GM19328 (cell line): ENCODE results near the gene CD2AP.

ENCODE experiments used
- ATAC-seq: cut with Tn5 transposase; IDR thresholded peaks from one replicate; pipeline ENCODE4 v1.9.1; 2021; ENCODE audit warnings: mild to moderate bottlenecking, moderate library complexity; ENCODE audit not compliant: unreplicated experiment

The CD2AP gene

GRCh38 chr6:47495207-47495606, 17.6 kb downstream of the CD2AP start:
- ATAC-seq = no peak

DNA sequence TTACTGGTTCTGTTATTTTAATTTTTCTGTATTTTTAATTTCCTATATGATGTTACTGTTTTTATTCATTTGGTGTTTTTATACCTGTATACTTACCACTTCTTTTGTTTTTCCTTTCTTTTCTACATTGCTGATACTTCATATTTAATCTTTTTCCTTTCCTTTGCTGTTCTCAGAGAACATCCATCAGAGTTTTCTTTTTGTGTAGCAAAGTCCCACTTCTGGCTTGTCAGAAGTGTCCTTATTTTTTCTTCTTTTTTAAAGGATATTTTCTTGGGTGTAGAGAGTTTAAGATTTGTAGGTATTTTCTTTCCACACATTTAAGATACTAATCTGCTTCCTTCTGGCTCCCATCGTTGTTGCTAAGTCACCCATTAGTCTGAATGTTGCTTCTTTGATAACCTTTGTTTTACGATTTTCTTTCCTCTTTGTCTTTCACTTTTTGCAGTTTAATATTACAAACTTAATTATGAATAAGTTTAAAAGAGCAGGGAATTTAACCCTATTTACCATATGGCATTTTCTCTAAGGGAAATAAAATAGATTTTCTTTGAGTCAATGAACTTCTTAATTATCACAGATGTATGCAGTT, 18.5 kb downstream of the CD2AP start:
- no peak for ATAC-seq

DNA sequence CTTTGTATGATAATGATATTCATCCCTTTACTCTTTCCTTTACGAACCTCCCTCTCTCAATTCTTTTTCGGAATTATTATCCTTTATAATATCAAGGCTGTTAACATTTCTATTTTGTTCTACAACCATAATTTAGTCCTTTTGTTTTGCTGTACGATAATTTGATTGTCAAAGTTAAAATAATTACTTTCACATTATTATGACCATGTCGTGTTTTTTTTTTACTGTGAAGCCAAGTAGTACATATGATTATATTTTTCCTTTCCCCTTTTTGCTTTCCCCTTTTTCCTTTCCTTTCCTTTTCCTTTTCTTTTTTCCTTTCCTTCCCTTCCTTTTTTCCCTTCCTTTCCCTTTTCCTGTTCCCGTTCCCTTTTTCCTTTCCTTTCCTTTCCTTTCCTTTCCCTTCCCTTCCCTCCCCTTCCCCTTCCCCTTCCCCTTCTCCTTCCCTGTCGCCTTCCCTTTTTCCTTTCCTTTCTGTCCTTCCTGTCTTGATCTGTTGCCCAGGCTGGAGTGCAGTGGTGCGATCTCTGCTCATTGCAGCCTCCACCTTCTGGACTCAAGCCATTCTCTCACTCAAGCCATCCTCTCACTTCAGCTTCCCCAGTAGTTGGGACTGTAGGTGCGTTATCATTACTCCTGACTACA, 19.5 kb downstream of the CD2AP start:
- no peak for ATAC-seq

DNA sequence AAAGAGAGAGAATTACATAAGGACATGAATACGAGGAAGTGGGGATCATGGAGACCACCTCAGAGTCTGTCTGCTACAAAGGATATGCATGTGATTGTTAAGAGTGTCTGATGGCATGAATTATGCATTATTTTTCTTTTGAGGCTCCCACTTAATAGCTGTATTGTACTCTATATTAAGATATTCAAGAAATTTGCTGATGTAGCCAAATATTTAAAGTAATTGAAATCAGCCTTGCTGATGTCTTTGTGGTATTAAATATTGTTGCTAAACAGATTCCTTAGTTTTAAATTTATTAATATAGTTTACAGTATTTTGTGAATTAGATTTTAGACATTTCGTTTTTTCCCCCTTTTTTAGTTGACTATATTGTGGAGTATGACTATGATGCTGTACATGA, 25.3 kb downstream of the CD2AP start:
- ATAC-seq = no peak

DNA sequence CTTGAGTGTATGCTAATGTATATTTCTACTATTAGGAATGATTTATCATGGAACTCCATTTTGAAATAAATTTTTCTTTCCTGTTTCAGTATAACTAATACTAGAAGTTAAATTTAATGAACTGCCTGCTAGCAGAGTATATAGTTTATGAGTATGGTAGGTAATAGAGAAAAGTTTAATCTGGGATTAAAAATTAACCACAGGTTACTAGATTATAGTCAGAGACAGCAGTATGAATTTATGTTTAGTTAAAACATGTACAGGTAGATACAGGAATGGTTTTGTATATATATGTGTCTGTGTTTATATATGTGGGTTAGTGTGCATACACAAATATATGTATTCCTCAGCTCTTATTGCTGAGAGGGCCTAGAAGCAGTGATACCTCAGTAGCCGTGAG, 32.3 kb downstream of the CD2AP start:
- ATAC-seq = no peak

- no peak for ATAC-seq
Observed at GRCh38 chr6:47512872-47513271, 35.3 kb downstream of the CD2AP start.

DNA sequence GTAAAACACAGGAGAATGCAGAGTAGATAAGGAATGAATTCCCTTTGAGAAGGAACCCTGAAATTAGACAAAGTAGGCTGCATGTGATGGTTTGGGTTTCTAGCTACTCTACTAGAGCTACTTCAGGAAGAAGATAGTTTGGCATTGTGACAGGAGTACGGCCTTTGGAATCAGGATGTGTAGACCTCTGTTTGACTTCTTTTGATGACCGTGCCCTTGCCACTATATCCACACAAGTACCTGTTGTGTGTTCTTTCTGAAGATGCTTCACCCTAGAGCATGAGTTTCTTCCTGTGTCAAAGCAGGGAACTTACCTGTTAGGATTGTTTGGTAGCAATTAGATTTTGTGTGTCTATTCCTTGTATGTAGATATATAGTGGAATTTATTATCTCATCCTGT, 41.7 kb downstream of the CD2AP start:
- ATAC-seq = no peak

- no peak for ATAC-seq
Observed at GRCh38 chr6:47520282-47520681, 42.7 kb downstream of the CD2AP start.

DNA sequence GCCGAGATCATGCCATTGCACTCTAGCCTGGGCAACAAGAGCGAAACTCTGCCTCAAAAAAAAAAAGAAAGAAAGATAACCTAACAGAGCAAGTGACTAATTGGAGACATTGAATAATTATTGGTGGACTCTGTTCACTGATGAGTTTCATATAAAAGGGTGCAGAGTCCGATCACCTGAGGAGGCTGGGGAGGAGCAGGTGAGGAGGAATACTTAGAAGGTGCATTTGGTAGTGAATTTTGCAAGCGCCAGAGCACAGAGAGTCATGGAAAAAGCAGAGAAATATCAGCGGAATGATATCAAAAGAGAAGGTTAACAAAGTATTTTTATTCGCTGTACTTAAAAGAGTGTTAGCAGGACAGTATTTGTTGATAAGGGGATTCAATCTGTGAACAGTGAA, 44.4 kb downstream of the CD2AP start:
- ATAC-seq = no peak

- no peak for ATAC-seq
Observed at GRCh38 chr6:47524136-47524845, 46.7 kb downstream of the CD2AP start.

DNA sequence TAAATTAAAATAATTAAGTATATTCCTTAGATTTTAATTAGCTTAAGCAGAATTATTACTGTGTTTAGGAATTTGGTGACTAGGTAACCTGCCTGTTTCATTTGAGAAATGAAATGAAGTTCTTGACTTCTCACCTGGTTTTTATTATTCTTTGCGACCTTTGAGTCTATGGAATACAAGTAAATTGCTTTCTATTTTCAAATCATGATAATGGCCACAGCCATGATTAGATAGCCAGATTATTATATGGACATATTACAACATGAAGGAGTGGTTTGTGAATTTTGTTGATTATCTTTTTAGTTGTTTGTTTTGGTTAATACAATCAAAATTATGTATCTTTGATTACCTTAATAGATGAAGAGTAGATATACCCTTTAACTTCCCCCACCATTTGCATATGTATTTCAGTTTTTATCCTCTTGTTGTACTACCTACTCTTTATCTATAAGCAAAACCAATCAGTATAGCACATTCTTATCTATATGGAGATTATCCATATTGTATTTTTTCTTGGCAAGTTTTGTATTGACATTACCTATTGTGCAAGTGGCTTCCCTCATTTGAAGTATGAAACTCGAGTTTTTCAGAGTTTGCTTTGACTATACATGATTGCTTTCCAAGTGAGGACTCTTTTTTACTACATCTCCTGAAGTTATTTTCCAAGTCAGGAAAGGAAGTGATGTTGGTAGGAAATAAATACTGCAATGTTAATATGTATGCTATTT, 47.9 kb downstream of the CD2AP start:
- ATAC-seq = no peak

- ATAC-seq = no peak
Observed at GRCh38 chr6:47527274-47527673, 49.7 kb downstream of the CD2AP start.

- no peak for ATAC-seq
Observed at GRCh38 chr6:47529734-47530133, 52.1 kb downstream of the CD2AP start.

GRCh38 chr6:47532981-47533585, 55.5 kb downstream of the CD2AP start:
- no peak for ATAC-seq

DNA sequence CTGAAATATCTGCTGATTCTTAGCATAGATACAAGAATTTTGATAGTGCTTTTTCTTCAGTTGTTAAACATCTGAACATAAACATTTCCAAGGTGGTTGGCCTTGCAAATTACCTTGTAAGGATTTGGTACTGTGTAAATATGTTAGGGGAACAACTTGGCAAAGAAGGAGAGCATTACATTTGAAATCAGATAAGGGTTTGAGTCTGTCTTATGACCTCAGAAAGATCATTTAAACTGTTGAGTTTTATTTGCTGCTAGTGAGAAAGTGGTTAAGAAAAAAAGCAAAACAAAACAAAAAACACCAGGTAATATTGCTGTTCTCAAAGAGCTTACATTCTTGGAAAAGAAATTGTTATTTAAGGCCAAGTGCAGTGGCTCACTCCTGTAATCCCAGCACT, 56.5 kb downstream of the CD2AP start:
- ATAC-seq = no peak

DNA sequence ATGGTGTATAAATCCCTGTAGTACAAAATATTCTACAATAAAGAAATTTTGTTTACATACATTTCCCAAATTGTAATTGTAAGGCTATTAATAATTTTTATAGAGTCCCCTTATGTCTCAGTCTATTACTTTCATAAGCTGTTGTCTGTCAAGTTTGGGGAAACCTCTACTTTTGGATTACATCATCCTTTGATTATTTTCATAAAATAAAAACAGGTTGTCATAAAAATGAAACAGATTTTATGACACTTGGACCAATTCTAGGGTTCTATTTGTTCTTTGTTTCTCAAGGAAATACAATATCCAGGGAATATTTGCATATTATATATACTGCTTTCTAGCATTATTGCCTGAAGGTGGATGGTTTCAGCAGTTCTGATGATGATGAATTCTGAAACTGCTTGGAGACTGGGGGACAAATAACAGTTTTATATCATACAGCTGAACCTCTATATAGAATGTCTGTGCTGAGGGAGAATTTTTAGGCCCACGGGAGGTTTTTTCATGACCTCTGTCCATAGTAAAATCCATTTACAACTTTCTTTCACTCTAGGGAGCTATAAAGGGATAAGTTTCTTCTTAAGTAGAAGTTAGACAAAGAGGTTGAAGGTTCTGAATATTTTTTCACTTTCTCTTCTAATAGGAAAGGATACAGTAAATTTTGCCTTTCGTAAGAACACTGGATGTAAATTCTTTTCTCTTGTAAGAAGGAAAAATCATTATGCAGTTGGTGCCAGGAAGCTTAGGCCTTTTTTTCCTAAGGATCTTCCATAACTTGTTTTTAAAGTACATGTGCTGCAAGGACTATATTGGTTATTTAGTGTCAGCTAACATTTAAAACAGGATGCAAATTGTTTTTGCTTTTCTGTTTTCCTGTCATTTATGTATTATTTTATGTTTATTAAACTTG, 58.0 kb downstream of the CD2AP start:
- no peak for ATAC-seq

GRCh38 chr6:47536816-47537401, 59.3 kb downstream of the CD2AP start:
- no peak for ATAC-seq

- ATAC-seq = no peak
Observed at GRCh38 chr6:47545223-47545622, 67.6 kb downstream of the CD2AP start.

- no peak for ATAC-seq
Observed at GRCh38 chr6:47551670-47552069, 74.1 kb downstream of the CD2AP start.

GRCh38 chr6:47552319-47552718, 74.7 kb downstream of the CD2AP start:
- ATAC-seq = no peak
